ENCODE data around the gene GEMIN7. TPM values are rescaled to one million over a fixed set of nuclear protein-coding genes. Genes with fewer than 3 reads are reported as not detected.

GEMIN7 gene
- total and polyA plus RNA-seq, 4 donors = 18.7 to 29.0 (median 22.7) TPM

GRCh38 chr19:45133661-45134060 is 54.6 kb downstream of the GEMIN7 start:
- DNase-seq = no peak
- WGBS, 2 donors = 87 to 93% methylated on average over 8 of the region's 8 CpGs
- Histone ChIP-seq H3K4me3 (no peak overlapping the region), H3K27ac (ENCODE audit: low read depth in 1 of 2, low read length in 1 of 2) (no peak overlapping the region), H3K27me3 (ENCODE audit: control insufficient read depth in 3 of 3, insufficient read depth in 3 of 3, low read length in 2 of 3) (no peaks in the 10 kb centered on the region), H3K36me3 (ENCODE audit: control insufficient read depth in 4 of 4, insufficient read depth in 4 of 4, low read length in 4 of 4) (no peaks in the 10 kb centered on the region), H3K9me3 (ENCODE audit: control insufficient read depth in 4 of 4, insufficient read depth in 3 of 4, low read length in 3 of 4) (no peaks in the 10 kb centered on the region), H3K9ac (ENCODE audit: insufficient read depth in 1 of 2, low read length in 2 of 2) (no peak overlapping the region), H3K4me1 (ENCODE audit: control insufficient read depth in 5 of 5, insufficient read depth in 5 of 5, low read length in 5 of 5) (peaks cover 0 to 11% (median 4%) of the 10 kb centered on the region in 5 donors)
- TF ChIP-seq CTCF (IDR thresholded peaks at IDR 0.05; ENCODE audit: control extremely low read depth, extremely low read depth) = no peak
- ATAC-seq (ENCODE audit: insufficient read depth, low FRiP score) = no peak

GRCh38 chr19:45135176-45135885 is 56.3 kb downstream of the GEMIN7 start:
- Histone ChIP-seq H3K9ac (ENCODE audit: insufficient read depth in 1 of 2, low read length in 2 of 2) (no peak overlapping the region), H3K4me1 (ENCODE audit: control insufficient read depth in 5 of 5, insufficient read depth in 5 of 5, low read length in 5 of 5) (peaks cover 0 to 11% (median 4%) of the 10 kb centered on the region in 5 donors), H3K27me3 (ENCODE audit: control insufficient read depth in 3 of 3, insufficient read depth in 3 of 3, low read length in 2 of 3) (no peaks in the 10 kb centered on the region), H3K9me3 (ENCODE audit: control insufficient read depth in 4 of 4, insufficient read depth in 3 of 4, low read length in 3 of 4) (no peaks in the 10 kb centered on the region), H3K36me3 (ENCODE audit: control insufficient read depth in 4 of 4, insufficient read depth in 4 of 4, low read length in 4 of 4) (peaks cover 0 to 5% (median 0%) of the 10 kb centered on the region in 4 donors), H3K4me3 (no peak overlapping the region), H3K27ac (ENCODE audit: low read depth in 1 of 2, low read length in 1 of 2) (no peak overlapping the region)
- DNase-seq = no peak
- no peak for TF ChIP-seq CTCF (IDR thresholded peaks at IDR 0.05; ENCODE audit: control extremely low read depth, extremely low read depth)
- ATAC-seq (ENCODE audit: insufficient read depth, low FRiP score) = no peak
- 92 to 95% methylated on average over 21 of the region's 21 CpGs for WGBS, 2 donors

GRCh38 chr19:45136507-45137178 is 57.6 kb downstream of the GEMIN7 start:
- Histone ChIP-seq H3K9ac (ENCODE audit: insufficient read depth in 1 of 2, low read length in 2 of 2) (no peak overlapping the region), H3K27ac (ENCODE audit: low read depth in 1 of 2, low read length in 1 of 2) (no peak overlapping the region), H3K4me1 (ENCODE audit: control insufficient read depth in 5 of 5, insufficient read depth in 5 of 5, low read length in 5 of 5) (peaks cover 0 to 11% (median 4%) of the 10 kb centered on the region in 5 donors), H3K36me3 (ENCODE audit: control insufficient read depth in 4 of 4, insufficient read depth in 4 of 4, low read length in 4 of 4) (peaks cover 0 to 16% (median 3%) of the 10 kb centered on the region in 4 donors), H3K9me3 (ENCODE audit: control insufficient read depth in 4 of 4, insufficient read depth in 3 of 4, low read length in 3 of 4) (no peaks in the 10 kb centered on the region), H3K27me3 (ENCODE audit: control insufficient read depth in 3 of 3, insufficient read depth in 3 of 3, low read length in 2 of 3) (no peaks in the 10 kb centered on the region), H3K4me3 (no peak overlapping the region)
- DNase-seq (no peak), ATAC-seq (ENCODE audit: insufficient read depth, low FRiP score) (no peak)
- no peak for TF ChIP-seq CTCF (IDR thresholded peaks at IDR 0.05; ENCODE audit: control extremely low read depth, extremely low read depth)
- 82 to 86% methylated on average over 12 of the region's 12 CpGs for WGBS, 2 donors

All from lung (tissue), 12 donors.